ENCODE measurements around the gene KSR2.
A peak's percentile ranks its signal among the peaks of the same experiment; 100 is the strongest.

Gene KSR2

GRCh38 chr12:117599849-117600248, 368.9 kb downstream of the KSR2 start:
- no peak for DNase-seq

- no peak for DNase-seq
Measured at GRCh38 chr12:117596968-117597367, 371.8 kb downstream of the KSR2 start.

DNA sequence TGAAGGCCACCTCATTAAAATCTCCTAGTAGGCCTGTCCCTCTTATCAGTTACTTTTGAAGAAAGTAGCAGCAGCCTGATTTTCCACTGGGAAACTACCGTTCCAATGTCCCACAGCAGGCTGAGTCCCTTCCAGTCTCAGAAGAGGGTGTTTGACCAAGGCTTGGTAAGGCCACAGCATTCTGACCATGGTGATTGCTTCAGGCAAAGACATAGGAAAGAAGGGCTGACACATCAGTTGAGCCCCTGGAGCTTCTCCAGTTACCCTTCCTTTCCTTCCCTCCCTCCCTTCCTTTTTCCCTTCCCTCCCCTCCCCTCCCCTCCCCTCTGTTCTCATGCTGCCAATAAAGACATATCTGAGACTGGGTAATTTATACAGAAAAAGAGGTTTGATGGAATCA, 373.0 kb downstream of the KSR2 start:
- no peak for DNase-seq

DNA sequence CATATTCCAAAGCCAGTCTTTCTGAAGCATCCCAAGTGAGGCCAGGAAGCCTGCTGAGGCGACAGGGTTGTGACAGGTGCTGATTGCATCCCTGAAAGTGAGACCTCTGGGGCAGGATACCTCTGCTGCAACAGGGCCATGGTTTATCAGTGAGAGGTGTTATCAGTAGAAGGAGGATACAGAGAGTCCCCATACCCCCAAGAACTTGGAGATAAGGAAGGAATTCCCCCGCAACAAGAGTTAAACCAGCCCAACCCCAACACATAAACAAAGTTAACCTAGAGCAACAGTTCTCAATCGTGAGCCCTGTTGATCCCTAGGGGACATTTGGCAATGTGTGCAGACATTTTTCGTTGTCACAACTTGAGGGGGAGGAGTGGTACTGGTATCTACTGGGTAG, 374.3 kb downstream of the KSR2 start:
- no peak for DNase-seq

DNA sequence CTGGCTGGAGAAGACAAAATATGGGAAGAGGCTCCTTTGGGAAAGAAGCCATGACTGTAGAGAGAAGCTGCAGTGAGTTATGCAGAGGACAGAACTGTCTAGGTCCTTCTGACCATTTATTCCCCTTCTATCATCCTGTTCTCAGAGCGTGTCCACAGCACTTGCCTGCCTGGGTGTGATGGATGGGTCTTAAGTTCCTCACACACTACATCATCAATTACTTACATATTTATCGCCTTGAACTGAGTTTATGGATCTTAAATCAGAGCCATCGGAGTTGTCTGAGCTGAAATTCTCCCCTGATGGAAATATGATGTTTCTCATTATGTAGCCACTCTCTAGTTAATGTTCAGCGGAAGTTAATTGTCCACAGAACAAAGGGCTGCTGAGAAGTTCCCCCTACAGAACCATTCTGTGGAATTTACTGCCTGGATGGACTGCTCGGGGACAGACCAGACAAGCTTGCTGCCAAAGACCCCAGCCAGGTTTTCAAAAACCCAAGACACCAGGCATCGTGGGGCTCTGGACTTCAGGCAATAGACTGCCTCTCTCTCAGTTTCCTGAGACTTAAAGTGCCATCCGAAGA, 374.9 kb downstream of the KSR2 start:
- no peak for DNase-seq

GRCh38 chr12:117592588-117593305, 376.0 kb downstream of the KSR2 start:
- DNase-seq: no peak

DNA sequence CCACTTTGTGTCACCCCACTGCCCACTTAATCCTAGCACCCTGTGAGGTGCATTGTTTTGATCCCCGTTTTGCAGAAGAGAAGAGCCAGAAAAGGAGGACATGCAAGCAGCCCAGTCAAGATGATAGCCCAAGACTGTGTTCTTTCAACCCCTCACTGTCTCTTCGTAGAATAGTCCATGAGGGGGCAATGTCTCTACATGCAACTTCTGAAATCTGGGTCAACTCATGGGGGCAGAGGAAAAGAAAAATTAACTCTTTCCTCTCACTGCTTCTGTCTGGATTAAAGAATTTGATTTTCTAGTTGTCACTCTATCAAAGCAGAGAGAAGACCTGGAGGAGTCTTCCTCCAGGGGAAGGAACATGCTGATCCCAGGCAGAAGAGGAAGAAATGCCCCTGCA, 377.8 kb downstream of the KSR2 start:
- DNase-seq: no peak

DNA sequence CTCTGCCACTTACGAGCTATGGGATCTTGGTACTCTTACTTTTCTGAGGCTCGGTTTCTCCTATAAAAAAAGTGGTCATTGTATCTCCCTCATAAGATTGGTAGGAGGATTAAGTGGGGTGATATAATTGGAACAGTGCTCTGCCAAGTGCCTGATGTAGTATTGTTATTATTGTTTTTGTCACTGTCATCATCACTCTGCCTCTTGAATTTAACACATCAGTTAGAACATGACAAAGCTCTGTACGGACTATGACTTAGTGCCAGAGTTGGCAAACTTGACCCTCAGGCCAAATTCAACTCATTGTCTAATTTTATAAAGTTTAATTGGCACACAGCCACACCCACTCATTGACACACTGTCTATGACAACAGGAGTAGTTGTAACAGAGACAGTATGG, 378.4 kb downstream of the KSR2 start:
- no peak for DNase-seq

DNA sequence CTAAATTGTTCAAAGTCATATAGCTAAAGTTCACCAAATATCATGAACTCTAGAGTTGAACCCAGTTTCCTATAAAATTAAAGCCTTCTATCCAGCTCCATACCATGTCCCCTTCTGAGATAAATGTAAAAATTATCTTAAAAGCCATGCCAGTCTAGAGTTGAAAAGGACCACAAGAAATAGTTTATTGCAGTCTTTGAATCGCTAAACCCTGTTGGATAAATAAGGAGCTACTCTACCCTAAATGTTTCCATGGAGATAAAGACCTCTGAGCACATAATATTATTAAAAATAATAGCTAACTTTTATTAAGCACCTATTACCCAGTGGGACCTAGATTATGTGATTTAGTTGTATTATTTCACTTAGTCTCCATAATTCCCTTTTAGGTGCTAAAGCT, 379.8 kb downstream of the KSR2 start:
- DNase-seq: no peak

DNA sequence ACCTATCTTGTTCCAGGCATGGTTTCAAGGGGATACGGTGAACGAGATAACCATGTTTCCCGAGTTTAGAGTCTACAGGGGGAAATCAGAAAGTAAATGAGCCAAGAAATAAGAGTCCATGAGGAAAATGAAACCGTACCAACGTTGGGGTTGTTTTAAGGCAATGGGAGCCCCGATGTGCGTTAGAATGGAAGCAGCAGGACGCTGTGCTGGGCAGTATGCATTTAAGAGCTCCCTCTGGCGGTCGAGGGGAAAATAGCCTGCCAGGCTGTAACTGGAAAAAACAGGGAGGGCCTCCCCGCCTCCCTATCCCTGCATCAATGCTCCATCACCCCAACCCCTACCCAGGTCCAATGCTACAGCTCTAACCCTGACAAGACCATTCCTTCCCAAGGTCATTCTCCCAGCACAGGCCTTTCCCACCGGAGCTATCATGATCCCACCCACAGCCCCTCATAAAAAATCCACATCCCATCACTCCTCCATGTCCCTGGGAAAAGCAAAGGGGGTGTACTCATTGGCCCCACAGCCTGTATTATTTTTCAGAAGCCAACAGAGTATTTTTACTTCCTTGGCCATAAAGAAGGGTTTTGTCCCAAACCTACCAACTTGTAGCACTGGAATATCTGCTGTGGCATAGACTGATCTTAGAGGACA, 381.0 kb downstream of the KSR2 start:
- peak; percentile 9 to 15 for DNase-seq

DNA sequence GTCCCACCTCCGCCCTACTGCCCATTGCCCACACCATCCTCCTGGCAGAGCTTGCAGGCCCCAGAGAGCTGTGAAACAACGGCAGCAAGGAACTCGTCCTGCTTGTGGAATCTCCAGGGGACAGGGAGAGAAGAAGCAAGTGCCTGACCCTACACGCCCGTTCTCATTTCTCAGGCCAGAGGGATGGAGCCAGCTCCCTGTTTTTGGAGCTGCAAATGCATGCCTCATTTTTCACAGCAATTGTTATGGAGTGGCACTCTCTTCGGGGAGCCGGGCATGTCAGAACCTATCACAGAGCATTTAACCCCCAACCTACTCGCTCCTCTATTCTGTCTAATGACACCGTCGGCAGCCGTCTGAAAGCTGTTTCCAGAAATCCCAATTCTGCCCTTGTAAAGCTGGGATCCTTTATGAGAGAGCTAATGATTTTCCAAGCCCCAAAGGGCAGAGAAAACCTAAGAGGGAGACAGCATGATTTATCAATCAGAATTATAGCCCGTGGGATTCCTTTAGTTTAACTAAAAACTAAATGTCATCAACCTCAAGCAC, 385.0 kb downstream of the KSR2 start:
- no peak for DNase-seq

DNA sequence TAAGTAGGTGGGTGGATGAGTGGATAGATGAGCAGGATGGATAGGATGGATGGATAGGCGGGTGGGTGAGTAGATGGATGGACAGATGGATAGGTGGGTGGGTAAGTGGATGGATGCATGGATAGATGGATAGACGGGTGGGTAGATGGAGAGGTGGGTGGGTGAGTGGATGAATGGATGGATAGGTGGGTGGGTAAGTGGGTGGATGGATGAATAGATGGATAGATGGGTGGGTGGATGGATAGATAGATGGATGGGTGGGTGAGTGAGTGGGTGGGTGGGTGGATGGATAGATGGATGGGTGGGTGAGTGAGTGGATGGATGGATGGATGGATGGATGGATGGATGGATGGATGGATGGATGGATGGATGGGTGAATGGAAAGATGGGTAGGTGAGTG, 385.7 kb downstream of the KSR2 start:
- no peak for DNase-seq

GRCh38 chr12:117582135-117582784, 386.5 kb downstream of the KSR2 start:
- no peak for DNase-seq

DNA sequence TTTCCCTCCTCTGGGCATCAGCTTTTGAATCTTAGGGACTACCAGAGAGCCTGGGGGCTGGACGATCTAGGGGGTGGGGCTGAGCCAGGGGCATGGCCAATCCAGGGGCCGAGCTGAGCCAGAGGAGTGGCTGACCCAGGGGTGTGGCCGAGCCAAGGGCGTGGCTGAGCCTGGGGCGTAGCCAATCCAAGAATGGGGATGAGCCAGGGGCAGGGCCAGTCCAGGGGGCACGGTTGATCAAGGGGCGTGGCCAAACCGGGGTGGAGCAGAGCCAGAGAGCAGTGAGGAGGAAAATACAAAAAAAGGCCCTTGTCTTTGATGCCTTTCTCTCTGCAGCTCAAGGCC, 388.1 kb downstream of the KSR2 start:
- no peak for DNase-seq

DNA sequence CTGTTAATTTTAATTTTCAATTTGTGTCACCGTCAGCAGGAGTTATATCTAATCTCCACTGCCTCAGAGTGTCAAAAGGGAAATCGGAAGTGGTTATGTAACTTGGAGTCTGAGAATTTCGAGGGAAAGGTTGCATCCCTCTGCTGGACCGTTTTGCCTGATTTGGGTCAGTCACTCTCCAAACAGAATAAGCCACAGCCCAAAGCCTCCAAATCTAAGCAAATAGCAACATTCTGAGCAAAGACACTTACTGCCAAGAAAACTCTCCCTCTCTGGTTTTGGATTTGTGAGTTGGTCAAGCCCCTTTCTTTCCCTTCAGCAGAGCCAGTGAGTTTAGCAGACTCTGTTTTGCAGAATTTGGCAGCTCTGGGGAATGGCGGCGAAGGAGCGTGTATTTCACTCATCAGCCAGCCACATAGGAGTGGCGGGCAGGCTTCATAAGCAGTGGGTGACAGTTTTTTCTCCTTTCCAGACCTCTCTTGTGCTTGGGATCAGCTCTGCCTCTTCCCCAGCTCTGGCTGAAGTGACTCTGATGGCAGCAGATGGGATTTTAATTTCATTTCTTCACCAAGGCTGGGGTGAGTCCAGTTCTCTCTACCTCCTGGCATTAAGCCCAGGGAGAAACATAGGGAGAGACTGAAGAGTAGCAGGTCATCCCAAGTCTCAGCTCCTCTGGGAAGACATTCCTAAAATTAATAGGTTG, 388.6 kb downstream of the KSR2 start:
- DNase-seq: no peak

DNA sequence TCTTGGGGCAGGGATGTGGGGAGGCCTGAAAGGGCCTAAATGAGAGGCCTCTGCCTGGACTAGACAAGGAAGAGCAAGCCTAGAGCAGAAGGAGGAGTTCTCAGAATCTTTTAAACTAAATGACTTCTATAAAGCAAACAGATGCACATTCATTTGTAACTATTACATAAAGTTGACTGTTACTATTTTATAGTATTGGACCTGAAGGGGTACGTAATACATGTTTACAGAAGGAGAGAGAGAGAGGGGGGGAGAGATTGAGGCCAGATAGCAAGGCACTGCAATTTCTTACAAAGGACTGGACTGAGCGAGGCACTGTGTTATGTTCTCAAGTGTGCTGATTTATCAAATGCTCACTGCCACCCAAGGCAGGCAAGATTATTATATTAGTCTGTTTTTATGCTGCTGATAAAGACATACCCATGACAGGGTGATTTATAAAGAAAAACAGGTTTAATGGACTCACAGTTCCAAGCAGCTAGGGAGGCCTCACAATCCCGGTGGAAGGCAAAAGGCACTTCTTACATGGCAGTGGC, 391.6 kb downstream of the KSR2 start:
- no peak for DNase-seq

DNA sequence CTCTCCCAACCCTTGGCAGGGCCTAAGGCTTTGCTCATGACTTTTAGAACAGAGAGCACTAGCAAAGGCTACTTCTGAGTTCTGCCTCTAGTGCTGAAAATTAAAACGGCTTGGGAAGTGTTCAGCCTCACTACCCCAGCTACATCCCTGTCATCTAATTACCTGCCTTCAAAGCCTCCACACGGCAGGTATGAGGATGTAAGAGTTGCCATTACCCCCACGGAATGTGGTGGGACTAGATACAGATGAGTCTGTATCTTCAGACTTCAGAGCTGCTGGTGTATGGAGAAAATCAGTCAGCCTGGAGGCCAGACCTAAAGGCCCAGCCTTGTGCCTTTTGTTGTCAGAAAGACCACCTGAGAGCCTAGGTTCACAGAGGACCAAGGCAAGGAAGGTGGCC, 392.7 kb downstream of the KSR2 start:
- DNase-seq: no peak

- no peak for DNase-seq
Measured at GRCh38 chr12:117574655-117575054, 394.1 kb downstream of the KSR2 start.

DNA sequence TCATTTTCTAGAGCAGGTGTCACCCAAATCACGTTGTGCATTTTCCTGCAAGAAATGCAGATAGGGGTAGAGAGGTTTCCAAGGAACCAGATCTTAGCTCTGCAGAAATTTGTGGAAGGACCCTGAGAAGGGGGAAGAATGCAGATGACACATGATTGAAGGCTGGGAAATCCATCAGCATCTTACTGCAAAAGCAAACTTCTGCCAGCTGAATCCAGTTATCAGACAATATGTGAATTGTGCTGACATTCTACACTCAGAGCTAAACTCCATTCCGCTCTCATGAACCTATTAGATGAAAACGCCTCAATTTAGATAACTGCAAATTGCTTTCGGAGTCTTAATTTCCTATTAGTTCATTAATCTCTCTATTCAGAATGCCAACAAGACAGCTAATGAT, 396.0 kb downstream of the KSR2 start:
- no peak for DNase-seq

DNA sequence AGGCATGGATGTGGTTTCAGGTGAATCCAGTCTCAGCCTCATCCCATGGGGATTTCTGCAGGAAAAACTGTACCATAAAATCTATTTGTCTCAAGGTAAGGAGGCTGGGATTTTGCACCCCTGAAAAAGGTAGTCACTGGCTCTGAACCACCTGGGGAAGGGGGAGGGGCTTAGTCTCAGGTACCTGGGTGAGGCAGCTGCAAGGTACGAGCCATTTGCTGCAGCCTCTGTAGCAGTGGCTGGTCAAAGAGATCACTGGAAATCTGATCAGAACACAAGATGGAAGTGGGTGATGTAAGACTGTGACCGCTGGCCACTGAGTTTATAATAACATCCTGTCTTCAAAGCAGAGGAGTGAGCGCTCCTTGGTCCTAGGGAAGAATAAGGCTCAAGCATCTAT, 397.5 kb downstream of the KSR2 start:
- DNase-seq: no peak

GRCh38 chr12:117570608-117571007, 398.2 kb downstream of the KSR2 start:
- DNase-seq: no peak

DNA sequence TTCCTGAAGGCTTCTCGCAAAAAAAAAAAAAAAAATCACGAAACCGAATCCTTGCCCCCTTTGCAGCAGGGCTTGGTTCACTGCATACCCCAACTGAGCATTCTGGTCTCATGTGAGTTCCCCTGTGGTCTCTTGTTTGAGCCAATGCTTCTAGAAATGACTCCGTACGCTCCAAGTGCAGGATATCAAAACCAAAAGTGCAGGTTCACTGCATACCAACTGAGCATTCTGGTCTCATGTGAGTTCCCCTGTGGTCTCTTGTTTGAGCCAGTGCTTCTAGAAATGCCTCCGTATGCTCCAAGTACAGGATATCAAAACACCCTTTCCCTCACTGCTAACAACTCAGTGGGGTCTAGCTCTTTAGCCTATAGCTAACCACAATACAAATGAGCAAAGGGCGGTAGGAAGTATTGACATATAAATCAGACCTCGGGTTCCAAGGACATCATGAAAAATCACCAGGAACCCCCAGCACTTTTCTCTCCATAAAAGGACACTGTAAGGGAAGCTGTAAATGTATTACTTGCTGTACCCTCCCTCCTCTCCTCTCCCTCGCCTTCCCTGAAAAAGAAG, 401.1 kb downstream of the KSR2 start:
- DNase-seq: no peak

GRCh38 chr12:117564881-117565280, 403.9 kb downstream of the KSR2 start:
- no peak for DNase-seq
